Lower lobe of right lung (tissue), 2 donors: ENCODE measurements around the gene SYCP2L. TPM values are rescaled to one million over a fixed set of nuclear protein-coding genes. Genes with fewer than 3 reads are reported as not detected.
"Not testable (repeated sequence)": the region's sequence is repeated elsewhere in the genome, so short reads cannot be mapped to it uniquely, and the experiment has no call there.

Experiments
- ATAC-seq, 2 donors: fragments of 200-7000 bp; cut with Tn5 transposase; one replicate each; pipeline ENCODE4 v1.9.1; 2020 to 2022; ENCODE audit warnings: mild to moderate bottlenecking in 2 of 2, moderate library complexity in 2 of 2
- DNase-seq: peaks from one replicate; pipeline ENCODE4 v3.0.0-alpha.2; 2020
- H3K27ac ChIP-seq: fragments of 200-600 bp; one replicate; pipeline ENCODE4 v1.8.0; 2022
- H3K27me3 ChIP-seq: fragments of 200-600 bp; one replicate; pipeline ENCODE4 v1.8.0; 2022; ENCODE audit warnings: low read depth
- H3K36me3 ChIP-seq: fragments of 200-600 bp; one replicate; pipeline ENCODE4 v1.8.0; 2022; ENCODE audit warnings: mild to moderate bottlenecking
- H3K4me1 ChIP-seq: fragments of 200-600 bp; one replicate; pipeline ENCODE4 v1.8.0; 2022
- H3K4me3 ChIP-seq: fragments of 200-600 bp; one replicate; pipeline ENCODE4 v1.8.0; 2022; ENCODE audit warnings: mild to moderate bottlenecking
- H3K9me3 ChIP-seq: fragments of 200-600 bp; one replicate; pipeline ENCODE4 v1.8.0; 2022
- intact Hi-C: fragments of 100-400 bp; cut with DNase I; formaldehyde crosslinking; loops from one replicate; pipeline ENCODE4 v1.11.0; 2022
- total RNA-seq: library from RNA; stranded (reverse); fragmentation: NEBNext Ultra II Directional; extraction: Animal tissue kit (Norgen Biotek cat#: 25700); gene quantifications from one replicate; pipeline ENCODE4 v1.2.1, GENCODE V29; 2021
- TF ChIP-seq, protein P1 (sequence below): fragments of 200-600 bp; IDR thresholded peaks from one replicate; pipeline ENCODE4 v1.8.0; 2022; ENCODE audit warnings: antibody characterized with exemption, mild to moderate bottlenecking
- donor health status: DM: no; HTN: yes; CAD: no; lungs with severe emphysema.

Gene SYCP2L
- total RNA-seq, 1 donor from 2014 or later: 1.0 TPM

DNA sequence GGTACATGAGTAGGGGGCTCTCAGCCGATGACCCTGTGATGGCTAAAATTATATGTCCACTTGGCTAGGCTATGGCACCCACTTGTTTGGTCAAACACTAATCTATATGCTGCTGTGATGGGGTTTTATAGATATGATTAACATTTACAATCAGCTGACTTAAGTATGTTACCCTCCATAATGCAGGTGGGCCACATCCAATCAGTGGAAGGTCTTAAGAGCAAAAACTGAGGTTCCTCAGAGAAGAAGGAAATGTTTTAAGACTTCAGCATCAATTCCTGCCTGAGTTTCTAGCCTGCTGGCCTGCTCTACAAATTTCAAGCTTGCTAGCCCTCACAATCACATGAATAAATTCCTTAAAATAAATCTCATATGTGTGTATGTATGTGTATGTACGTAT lies 29.6 kb upstream of the SYCP2L start:
- no peaks in the 10 kb centered on the region for H3K27me3 ChIP-seq
- intact Hi-C loops: no loop called here
- ATAC-seq: no peak
- no peak overlapping the region for H3K27ac ChIP-seq
- no peak for DNase-seq
- H3K4me1 ChIP-seq: no peaks in the 10 kb centered on the region
- H3K4me3 ChIP-seq: no peak overlapping the region
- no peaks in the 10 kb centered on the region for H3K36me3 ChIP-seq
- TF ChIP-seq, protein P1, sequence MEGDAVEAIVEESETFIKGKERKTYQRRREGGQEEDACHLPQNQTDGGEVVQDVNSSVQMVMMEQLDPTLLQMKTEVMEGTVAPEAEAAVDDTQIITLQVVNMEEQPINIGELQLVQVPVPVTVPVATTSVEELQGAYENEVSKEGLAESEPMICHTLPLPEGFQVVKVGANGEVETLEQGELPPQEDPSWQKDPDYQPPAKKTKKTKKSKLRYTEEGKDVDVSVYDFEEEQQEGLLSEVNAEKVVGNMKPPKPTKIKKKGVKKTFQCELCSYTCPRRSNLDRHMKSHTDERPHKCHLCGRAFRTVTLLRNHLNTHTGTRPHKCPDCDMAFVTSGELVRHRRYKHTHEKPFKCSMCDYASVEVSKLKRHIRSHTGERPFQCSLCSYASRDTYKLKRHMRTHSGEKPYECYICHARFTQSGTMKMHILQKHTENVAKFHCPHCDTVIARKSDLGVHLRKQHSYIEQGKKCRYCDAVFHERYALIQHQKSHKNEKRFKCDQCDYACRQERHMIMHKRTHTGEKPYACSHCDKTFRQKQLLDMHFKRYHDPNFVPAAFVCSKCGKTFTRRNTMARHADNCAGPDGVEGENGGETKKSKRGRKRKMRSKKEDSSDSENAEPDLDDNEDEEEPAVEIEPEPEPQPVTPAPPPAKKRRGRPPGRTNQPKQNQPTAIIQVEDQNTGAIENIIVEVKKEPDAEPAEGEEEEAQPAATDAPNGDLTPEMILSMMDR: no peak
- H3K9me3 ChIP-seq: peaks cover 10% of the 10 kb centered on the region

DNA sequence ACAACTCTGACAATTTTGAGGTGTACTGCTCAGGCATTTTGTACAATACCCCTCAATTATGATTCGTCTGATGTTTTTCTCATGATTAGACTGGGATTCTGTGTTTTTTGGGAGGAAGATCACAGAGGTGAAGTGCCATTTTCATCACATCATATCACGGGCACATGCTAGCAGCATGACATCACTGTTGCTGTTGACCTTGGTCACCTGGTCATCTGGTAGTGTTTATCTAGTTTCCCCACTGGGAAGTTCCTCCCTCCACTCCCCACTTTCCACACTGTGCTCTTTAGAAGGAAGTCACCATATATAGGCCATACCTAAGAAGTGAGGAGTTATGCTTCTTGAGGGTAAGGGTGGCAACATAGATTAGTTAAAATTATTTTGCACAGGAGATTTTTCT lies 25.8 kb upstream of the SYCP2L start:
- no peaks in the 10 kb centered on the region for H3K36me3 ChIP-seq
- H3K9me3 ChIP-seq: no peaks in the 10 kb centered on the region
- H3K27me3 ChIP-seq: no peaks in the 10 kb centered on the region
- H3K27ac ChIP-seq: no peak overlapping the region
- ATAC-seq: no peak
- no peak for DNase-seq
- TF ChIP-seq, protein P1: no peak
- intact Hi-C loops: no loop called here
- no peak overlapping the region for H3K4me3 ChIP-seq
- no peaks in the 10 kb centered on the region for H3K4me1 ChIP-seq

DNA sequence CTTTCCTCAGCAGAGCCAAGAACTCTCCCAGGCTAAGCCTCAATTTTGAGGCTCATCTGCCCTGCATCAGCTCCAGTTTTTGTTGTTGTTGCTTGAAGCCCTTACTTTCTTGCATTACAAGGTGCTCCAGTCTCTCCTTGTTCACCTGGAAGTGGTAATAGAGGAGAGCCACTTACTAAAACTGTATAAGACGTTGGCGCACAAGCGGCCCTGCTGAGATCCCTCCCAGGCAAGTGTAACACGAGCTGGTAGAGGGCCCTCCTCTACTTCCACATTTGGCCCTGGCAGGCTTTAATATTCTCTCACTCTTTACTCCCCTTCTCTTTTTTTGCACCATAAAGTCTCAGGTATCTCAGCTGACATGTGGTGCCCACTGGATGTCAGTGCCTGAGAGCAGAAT lies 24.5 kb upstream of the SYCP2L start:
- Histone ChIP-seq H3K4me1 (no peaks in the 10 kb centered on the region), H3K27me3 (no peaks in the 10 kb centered on the region), H3K4me3 (no peak overlapping the region), H3K27ac (no peak overlapping the region), H3K9me3 (no peaks in the 10 kb centered on the region), H3K36me3 (no peaks in the 10 kb centered on the region)
- DNase-seq (no peak), ATAC-seq (no peak)
- TF ChIP-seq, protein P1: no peak
- intact Hi-C loops: no loop called here

DNA sequence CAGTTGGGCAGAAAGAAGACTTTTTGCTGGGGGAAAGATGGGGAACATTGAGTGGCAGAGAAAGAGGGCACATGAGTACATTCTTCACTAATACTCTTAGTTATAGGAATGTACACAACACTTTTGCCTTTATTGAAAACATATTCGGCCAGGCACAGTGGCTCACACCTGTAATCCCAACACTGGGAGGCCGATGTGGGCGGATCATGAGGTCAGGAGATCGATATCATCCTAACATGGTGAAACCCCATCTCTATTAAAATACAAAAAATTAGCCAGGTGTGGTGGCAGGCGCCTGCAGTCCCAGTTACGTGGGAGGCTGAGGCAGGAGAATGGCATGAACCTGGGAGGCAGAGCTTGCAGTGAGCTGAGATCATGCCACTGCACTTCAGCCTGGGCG lies 23.8 kb upstream of the SYCP2L start:
- H3K36me3 ChIP-seq, H3K27ac ChIP-seq, H3K4me1 ChIP-seq, ATAC-seq, intact Hi-C loops, H3K27me3 ChIP-seq, DNase-seq, H3K4me3 ChIP-seq, H3K9me3 ChIP-seq: not testable (repeated sequence)

DNA sequence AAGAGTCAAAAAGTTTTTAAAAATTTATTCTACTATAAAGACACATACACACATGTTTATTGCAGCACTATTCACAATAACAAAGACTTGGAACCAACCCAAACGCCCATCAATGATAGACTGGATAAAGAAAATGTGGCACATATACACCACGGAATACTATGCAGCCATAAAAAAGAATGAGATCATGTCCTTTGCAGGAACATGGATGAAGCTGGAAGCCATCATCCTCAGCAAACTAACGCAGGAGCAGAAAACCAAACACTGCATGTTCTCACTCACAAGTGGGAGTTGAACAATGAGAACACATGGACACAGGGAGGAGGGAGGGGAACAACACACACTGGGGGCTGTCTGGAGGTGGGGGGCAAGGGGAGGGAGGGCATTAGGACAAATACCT lies 20.1 kb upstream of the SYCP2L start:
- H3K9me3 ChIP-seq, intact Hi-C loops, H3K27me3 ChIP-seq, DNase-seq, H3K27ac ChIP-seq, H3K4me3 ChIP-seq, ATAC-seq, H3K36me3 ChIP-seq, H3K4me1 ChIP-seq: not testable (repeated sequence)

DNA sequence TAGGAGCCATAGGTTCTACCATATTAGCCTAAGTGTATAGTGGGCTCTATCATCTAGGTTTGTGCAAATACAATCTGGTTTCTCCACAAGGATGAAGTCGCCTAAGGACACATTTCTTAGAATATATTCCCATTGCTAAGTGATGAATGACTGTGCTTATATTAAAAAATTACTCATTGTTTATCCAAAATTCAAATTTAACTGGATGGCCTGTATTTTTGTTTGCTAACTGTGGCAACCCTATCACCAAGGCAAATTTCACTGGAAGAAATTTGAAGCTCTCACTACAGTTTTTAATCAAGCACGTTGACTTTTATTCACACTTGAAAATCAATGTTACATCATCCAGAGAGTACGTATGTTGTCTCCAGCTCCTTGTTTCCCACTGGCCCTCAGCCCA lies 18.9 kb upstream of the SYCP2L start:
- Histone ChIP-seq H3K9me3 (no peaks in the 10 kb centered on the region), H3K4me1 (no peaks in the 10 kb centered on the region), H3K27ac (no peak overlapping the region), H3K4me3 (no peak overlapping the region), H3K27me3 (no peaks in the 10 kb centered on the region), H3K36me3 (no peaks in the 10 kb centered on the region)
- TF ChIP-seq, protein P1: no peak
- DNase-seq (no peak), ATAC-seq (no peak)
- intact Hi-C loops: no loop called here

DNA sequence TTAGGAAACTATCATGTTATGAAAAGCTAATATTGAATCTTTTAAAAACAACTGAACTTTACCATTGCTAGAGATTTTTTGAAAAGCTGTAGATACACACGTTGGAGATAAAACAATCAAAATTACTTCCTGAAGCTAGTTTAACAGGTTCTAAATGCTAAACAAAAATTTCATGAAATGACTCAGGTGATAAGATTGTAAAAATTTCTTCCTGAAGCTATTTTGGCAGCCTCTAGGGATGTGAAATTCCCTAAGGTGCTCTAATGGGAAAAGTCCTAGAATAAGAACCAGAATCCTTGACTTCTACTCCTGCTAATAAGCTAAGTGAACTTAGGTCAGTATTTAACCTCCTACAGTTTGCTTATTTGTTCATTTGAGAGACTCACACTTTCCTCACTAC lies 13.5 kb upstream of the SYCP2L start:
- Histone ChIP-seq H3K4me3 (no peak overlapping the region), H3K9me3 (no peaks in the 10 kb centered on the region), H3K27me3 (no peaks in the 10 kb centered on the region), H3K27ac (no peak overlapping the region), H3K36me3 (no peaks in the 10 kb centered on the region), H3K4me1 (no peaks in the 10 kb centered on the region)
- no peak for ATAC-seq
- intact Hi-C loops: no loop called here
- TF ChIP-seq, protein P1: no peak
- DNase-seq: no peak
